ENCODE results near the gene UBE2R2.
"Not testable (repeated sequence)": the region's sequence is repeated elsewhere in the genome, so short reads cannot be mapped to it uniquely, and the experiment has no call there.

The UBE2R2 gene

GRCh38 chr9:33816327-33817252 is at the start of gene UBE2R2:
Gene UBE2R2 (plus strand): TSS chr9:33817160. CDS start chr9:33817758, 598 bp downstream.
- DNase-seq, result peak; percentile 94 to 95

- not testable (repeated sequence) for DNase-seq
Observed at GRCh38 chr9:33770156-33770880, 46.6 kb upstream of the UBE2R2 start.

GRCh38 chr9:33773135-33773534 is 43.8 kb upstream of the UBE2R2 start:
- not testable (repeated sequence) for DNase-seq

- DNase-seq, result not testable (repeated sequence)
Observed at GRCh38 chr9:33774074-33774659, 42.8 kb upstream of the UBE2R2 start.

- DNase-seq, result no peak
Observed at GRCh38 chr9:33776578-33776977, 40.4 kb upstream of the UBE2R2 start.

- DNase-seq, result peak; percentile 48 to 67
Observed at GRCh38 chr9:33778700-33779351, 38.1 kb upstream of the UBE2R2 start.

GRCh38 chr9:33780276-33780675 is 36.7 kb upstream of the UBE2R2 start:
- DNase-seq, result no peak

GRCh38 chr9:33781736-33782135 is 35.2 kb upstream of the UBE2R2 start:
- DNase-seq, result no peak

- DNase-seq, result no peak
Observed at GRCh38 chr9:33782395-33783152, 34.4 kb upstream of the UBE2R2 start.

GRCh38 chr9:33785914-33786313 is 31.0 kb upstream of the UBE2R2 start:
- no peak for DNase-seq

- DNase-seq, result no peak
Observed at GRCh38 chr9:33786681-33787080, 30.3 kb upstream of the UBE2R2 start.

- DNase-seq, result no peak
Observed at GRCh38 chr9:33787839-33788238, 29.1 kb upstream of the UBE2R2 start.

GRCh38 chr9:33789429-33789828 is 27.5 kb upstream of the UBE2R2 start:
- DNase-seq, result not testable (repeated sequence)

- no peak for DNase-seq
Observed at GRCh38 chr9:33791117-33791516, 25.8 kb upstream of the UBE2R2 start.

- DNase-seq, result not testable (repeated sequence)
Observed at GRCh38 chr9:33793496-33793895, 23.5 kb upstream of the UBE2R2 start.

GRCh38 chr9:33794560-33794959 is 22.4 kb upstream of the UBE2R2 start:
- no peak for DNase-seq

GRCh38 chr9:33795281-33795680 is 21.7 kb upstream of the UBE2R2 start, which contains the start of gene PRSS3:
Gene PRSS3 (plus strand): TSS chr9:33795561. CDS start chr9:33795574, 13 bp downstream.
- no peak for DNase-seq

GRCh38 chr9:33795819-33796218 is 21.1 kb upstream of the UBE2R2 start:
- DNase-seq, result no peak

GRCh38 chr9:33796679-33797078 is 20.3 kb upstream of the UBE2R2 start:
- DNase-seq, result not testable (repeated sequence)

GRCh38 chr9:33797837-33798236 is 19.1 kb upstream of the UBE2R2 start:
- no peak for DNase-seq

- no peak for DNase-seq
Observed at GRCh38 chr9:33798545-33798944, 18.4 kb upstream of the UBE2R2 start.

Measured in CD4-positive, alpha-beta T cell treated with Interferon alpha-2 for 1 hour (primary cell).